Testis (tissue), 3 donors: ENCODE results near the gene TGM2. TPM values are rescaled to one million over a fixed set of nuclear protein-coding genes. Genes with fewer than 3 reads are reported as not detected.

Source experiments
- DNase-seq: peaks from one replicate; pipeline ENCODE4 v3.0.0-alpha.2; 2019
- H3K27ac ChIP-seq, 2 donors: fragments of 200-600 bp; sonication (generic); one replicate each; pipeline ENCODE4 v1.5.1; 2019
- H3K27me3 ChIP-seq: fragments of 200-600 bp; sonication (generic); one replicate; pipeline ENCODE4 v1.5.1; 2019
- H3K36me3 ChIP-seq: fragments of 200-600 bp; sonication (generic); one replicate; pipeline ENCODE4 v1.5.1; 2017; ENCODE audit warnings: low read depth; ENCODE audit errors: missing control alignments
- H3K4me1 ChIP-seq: fragments of 200-600 bp; sonication (generic); one replicate; pipeline ENCODE4 v1.5.1; 2019
- H3K4me3 ChIP-seq, 2 donors: fragments of 200-600 bp; sonication (generic); one replicate each; pipeline ENCODE4 v1.5.1; 2017 to 2019
- H3K9me3 ChIP-seq: fragments of 200-600 bp; sonication (generic); one replicate; pipeline ENCODE4 v1.5.1; 2017
- POLR2A ChIP-seq: fragments of 450-650 bp; IDR thresholded peaks from one replicate; pipeline ENCODE4 v1.6.1; 2017; ENCODE audit warnings: antibody characterized with exemption, mild to moderate bottlenecking, moderate library complexity
- WGBS, 2 donors: methylation state at CpG; one replicate each; pipeline ENCODE4 v1.1.5; 2018; 5-methylcytosine and 5-hydroxymethylcytosine counted together
- intact Hi-C: fragments of 100-400 bp; cut with DNase I; formaldehyde crosslinking; loops from one replicate; pipeline ENCODE4 v1.15.1; 2023; ENCODE audit warnings: low total_unique reads
- polyA plus RNA-seq: library from polyadenylated mRNA; stranded (reverse); fragments of 350-450 nt; fragmentation: Illumina TruSeq; extraction: RNeasy Lipid Tissue Mini Kit (QIAGEN cat#74804); gene quantifications from one replicate; pipeline ENCODE4 v1.2.3, GENCODE V29; 2014; ENCODE audit warnings: low read depth, low replicate concordance; ENCODE audit not compliant: insufficient read depth
- total RNA-seq, 2 donors: library from RNA; depleted of rRNA; stranded (reverse); fragments of >200 nt; gene quantifications; one replicate each; pipeline ENCODE4 v1.2.3, GENCODE V29; 2016
- TF ChIP-seq, protein P1 (sequence below), 3 experiments: fragments of 450-650 bp in 2 of 3; fragments of 200-600 bp in 1 of 3; sonication (generic) in 1 of 3; IDR thresholded peaks; one replicate each; pipeline ENCODE4 v1.5.1; 2016 to 2019; ENCODE audit warnings: antibody characterized with exemption in 3 of 3, mild to moderate bottlenecking in 2 of 3, moderate library complexity in 1 of 3

TGM2 gene
- total and polyA plus RNA-seq, 3 donors from 2014 or later: 3.2 to 49.0 (median 8.5) TPM

DNA sequence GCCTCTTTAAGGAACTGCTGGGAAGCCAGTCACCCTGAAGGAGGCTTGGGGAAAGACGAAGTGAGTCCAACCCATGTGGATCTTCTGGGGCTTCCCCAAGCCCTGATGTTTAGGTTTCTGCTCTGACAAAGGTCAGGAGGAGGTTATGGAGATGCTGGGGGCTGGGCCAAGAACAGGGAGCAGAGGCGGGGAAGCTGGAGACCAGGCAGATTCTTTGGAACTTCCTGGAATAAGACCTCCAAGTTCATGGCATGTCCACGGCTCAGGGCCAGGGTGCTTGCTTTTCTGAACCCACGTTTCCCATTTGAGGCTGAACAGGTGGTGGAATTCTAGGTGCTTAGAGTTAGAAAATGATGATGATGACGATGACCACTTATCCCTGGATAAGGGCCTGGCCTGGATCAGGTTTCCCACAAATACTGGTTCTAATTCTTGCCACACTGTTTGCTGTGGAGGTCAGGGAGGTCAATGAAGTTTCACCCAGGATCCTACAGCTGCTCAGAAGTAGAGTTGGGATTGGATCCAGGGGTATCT, 30.0 kb upstream of the TGM2 start:
- intact Hi-C loops: no loop called here
- Histone ChIP-seq H3K27me3 (no peaks in the 10 kb centered on the region), H3K4me1 (no peaks in the 10 kb centered on the region), H3K9me3 (no peaks in the 10 kb centered on the region), H3K36me3 (no peaks in the 10 kb centered on the region), H3K4me3 (no peak overlapping the region), H3K27ac (no peak overlapping the region)
- 77 to 79% methylated on average over 5 of the region's 5 CpGs for WGBS, 2 donors
- TF ChIP-seq, protein P1, sequence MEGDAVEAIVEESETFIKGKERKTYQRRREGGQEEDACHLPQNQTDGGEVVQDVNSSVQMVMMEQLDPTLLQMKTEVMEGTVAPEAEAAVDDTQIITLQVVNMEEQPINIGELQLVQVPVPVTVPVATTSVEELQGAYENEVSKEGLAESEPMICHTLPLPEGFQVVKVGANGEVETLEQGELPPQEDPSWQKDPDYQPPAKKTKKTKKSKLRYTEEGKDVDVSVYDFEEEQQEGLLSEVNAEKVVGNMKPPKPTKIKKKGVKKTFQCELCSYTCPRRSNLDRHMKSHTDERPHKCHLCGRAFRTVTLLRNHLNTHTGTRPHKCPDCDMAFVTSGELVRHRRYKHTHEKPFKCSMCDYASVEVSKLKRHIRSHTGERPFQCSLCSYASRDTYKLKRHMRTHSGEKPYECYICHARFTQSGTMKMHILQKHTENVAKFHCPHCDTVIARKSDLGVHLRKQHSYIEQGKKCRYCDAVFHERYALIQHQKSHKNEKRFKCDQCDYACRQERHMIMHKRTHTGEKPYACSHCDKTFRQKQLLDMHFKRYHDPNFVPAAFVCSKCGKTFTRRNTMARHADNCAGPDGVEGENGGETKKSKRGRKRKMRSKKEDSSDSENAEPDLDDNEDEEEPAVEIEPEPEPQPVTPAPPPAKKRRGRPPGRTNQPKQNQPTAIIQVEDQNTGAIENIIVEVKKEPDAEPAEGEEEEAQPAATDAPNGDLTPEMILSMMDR (IDR thresholded peaks at IDR 0.05): no peak
- no peak for TF ChIP-seq POLR2A
- no peak for DNase-seq

DNA sequence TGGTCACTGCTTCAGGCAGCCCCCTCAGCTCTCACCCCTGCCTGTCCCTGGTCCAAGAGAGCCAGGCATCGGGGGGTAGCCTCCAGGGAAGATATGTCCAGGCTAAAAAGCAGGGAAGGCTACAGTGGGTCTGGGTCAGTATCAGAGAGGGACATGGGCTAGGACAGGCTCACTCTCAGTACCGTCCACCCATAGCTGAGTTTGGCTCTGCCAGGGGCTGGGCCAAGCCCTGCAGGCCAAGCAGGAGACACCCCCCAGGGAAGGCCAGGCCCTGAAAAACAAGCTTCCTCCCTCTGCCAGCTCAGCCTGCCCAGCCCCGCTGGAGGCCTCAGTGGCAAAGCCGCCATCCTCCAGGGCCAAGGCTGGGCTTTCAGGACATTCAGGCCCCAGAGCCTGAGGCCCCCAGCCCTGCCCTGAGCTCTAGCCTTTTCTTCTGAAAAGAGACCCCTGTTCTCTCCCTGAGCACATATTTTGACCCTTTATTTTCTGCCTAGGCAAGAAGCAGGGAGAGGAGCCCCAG, 28.6 kb upstream of the TGM2 start:
- Histone ChIP-seq H3K27me3 (no peaks in the 10 kb centered on the region), H3K9me3 (no peaks in the 10 kb centered on the region), H3K36me3 (no peaks in the 10 kb centered on the region), H3K4me3 (no peak overlapping the region), H3K4me1 (no peaks in the 10 kb centered on the region), H3K27ac (no peak overlapping the region)
- intact Hi-C loops: no loop called here
- WGBS, 2 donors: 92 to 100% methylated on average over 3 to 4 of the region's 4 CpGs
- no peak for TF ChIP-seq POLR2A
- TF ChIP-seq, protein P1 (IDR thresholded peaks at IDR 0.05): no peak
- DNase-seq: no peak

DNA sequence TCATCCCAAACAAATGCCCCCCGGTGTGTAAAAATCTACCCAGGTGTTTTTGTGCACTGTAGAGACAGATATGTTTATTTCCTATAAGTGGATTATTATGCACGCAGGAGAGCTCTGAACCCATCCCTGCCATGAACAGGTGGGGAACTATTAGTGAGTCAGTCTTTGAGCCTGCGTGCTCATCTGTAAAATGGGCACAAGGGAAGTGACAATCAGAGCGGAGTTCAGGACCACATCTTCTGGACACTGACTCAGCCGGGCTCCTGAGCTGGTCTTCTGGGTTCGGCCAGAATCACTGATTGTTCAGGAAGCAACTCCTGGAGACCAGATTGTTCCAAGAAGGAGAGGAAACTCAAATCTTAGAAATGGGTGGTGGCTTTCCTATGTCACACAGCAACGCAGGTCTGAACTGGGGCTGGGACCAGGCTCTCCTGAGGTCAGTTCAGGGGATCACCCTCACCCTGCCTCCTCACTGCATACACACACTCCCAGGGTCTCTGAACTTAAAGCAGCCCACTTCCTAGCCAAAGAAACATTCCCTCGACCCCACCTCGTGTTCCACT, 27.3 kb upstream of the TGM2 start:
- no peaks in the 10 kb centered on the region for H3K27me3 ChIP-seq
- DNase-seq: no peak
- no peaks in the 10 kb centered on the region for H3K36me3 ChIP-seq
- TF ChIP-seq, protein P1 (IDR thresholded peaks at IDR 0.05): no peak
- no peak for TF ChIP-seq POLR2A
- no peak overlapping the region for H3K4me3 ChIP-seq
- 86 to 89% methylated on average over 9 of the region's 9 CpGs for WGBS, 2 donors
- H3K27ac ChIP-seq: no peak overlapping the region
- no peaks in the 10 kb centered on the region for H3K4me1 ChIP-seq
- H3K9me3 ChIP-seq: no peaks in the 10 kb centered on the region
- intact Hi-C loops: no loop called here

DNA sequence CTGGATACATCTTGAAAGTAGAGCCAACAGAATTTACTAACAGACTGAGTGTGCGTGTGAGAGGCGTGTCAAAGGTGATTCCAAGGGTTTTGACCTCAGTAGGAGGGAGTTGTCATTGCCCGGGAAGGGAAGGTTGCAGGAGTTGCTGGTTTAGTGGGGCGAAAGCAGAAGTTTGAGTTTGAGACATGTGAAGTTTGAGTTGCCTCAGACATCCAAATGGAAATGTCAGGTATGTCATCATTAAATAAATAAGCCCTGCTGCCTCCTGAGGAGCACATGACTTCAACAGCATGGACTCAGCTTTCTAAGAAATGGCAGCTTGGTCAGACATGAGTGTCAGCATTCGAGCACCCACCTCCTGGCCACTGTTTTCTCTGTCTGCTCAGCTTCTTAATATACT, 26.6 kb upstream of the TGM2 start:
- no peak for DNase-seq
- Histone ChIP-seq H3K27ac (no peak overlapping the region), H3K4me3 (no peak overlapping the region), H3K27me3 (no peaks in the 10 kb centered on the region), H3K9me3 (no peaks in the 10 kb centered on the region), H3K36me3 (no peaks in the 10 kb centered on the region), H3K4me1 (no peaks in the 10 kb centered on the region)
- WGBS, 2 donors: 82 to 87% methylated on average over 5 of the region's 5 CpGs
- TF ChIP-seq, protein P1 (IDR thresholded peaks at IDR 0.05): no peak
- no peak for TF ChIP-seq POLR2A
- intact Hi-C loops: no loop called here

DNA sequence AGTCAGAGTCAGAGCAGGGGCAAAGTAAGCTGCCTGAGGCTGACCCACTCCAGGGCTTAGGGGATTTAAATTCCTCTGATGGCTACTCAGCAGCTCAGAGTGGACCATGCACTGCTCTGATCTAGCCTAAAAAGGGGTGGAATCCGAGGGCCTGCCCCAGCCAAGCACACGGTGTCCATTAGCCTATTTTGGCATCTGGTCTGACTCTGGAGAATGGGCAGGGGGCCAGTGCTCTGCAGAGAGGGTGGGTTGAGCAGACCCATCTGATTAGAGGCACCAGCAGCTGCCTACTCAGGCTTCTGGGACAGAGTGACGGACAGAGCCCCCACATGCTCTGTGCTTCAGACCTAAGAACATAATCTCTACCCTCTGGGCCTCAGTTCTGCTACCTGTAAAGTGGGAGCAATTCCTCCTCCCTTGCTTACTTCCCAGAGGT, 25.9 kb upstream of the TGM2 start:
- Histone ChIP-seq H3K4me3 (no peak overlapping the region), H3K9me3 (no peaks in the 10 kb centered on the region), H3K27me3 (no peaks in the 10 kb centered on the region), H3K4me1 (no peaks in the 10 kb centered on the region), H3K27ac (no peak overlapping the region), H3K36me3 (no peaks in the 10 kb centered on the region)
- 70 to 80% methylated on average over 1 to 3 of the region's 3 CpGs for whole genome bisulfite sequencing, 2 donors
- TF ChIP-seq, protein P1 (IDR thresholded peaks at IDR 0.05): no peak
- no peak for TF ChIP-seq POLR2A
- intact Hi-C loops: no loop called here
- DNase-seq: no peak
